Heart left ventricle (tissue), 13 donors: ENCODE measurements around the gene FAR2.

ENCODE experiments used
- CTCF ChIP-seq, 12 donors: fragments of 200-600 bp; sonication (generic) in 4 of 12; IDR thresholded peaks; one replicate each; pipeline versions ENCODE4 v1.5.0 to v1.8.0; 2018 to 2022; ENCODE audit warnings: antibody characterized with exemption in 12 of 12, mild to moderate bottlenecking in 5 of 12
- POLR2A ChIP-seq, 2 donors: fragments of 450-650 bp; IDR thresholded peaks; one replicate each; pipeline ENCODE4 v1.6.1; 2017; ENCODE audit warnings: antibody characterized with exemption in 2 of 2, mild to moderate bottlenecking in 2 of 2, moderate library complexity in 2 of 2
- donor health status: ischemic (EF 13 %, LVEDD 7.1; RV severe dilation, severe dysfunction).
- donor health status: DM: no; HTN: yes; CAD: no.
- donor health status: DM: no; HTN: no; CAD: no.
- donor health status: ischemic (EF 25% LVEDD 6.9; RV normal size, moderate dysfunction).
- donor health status: ischemic (EF 25% LVEDD 5.7; RV mildly dilated, moderate dysfunction).
- donor health status: ischemic (EF 35%, LVEDD 5.7; RV mildly dilated, moderate dysfunction).
- donor health status: nonischemic (EF 11% LVEDD 7.7; RV severe dilation, severe dysfunction).
- donor health status: DM: yes; HTN: yes; CAD: no.
- donor health status: PGD.
- donor health status: ischemic (EF 29% LVEDD 5.4; RV normal size, mild dysfunction).
- donor health status: nonischemic (EF 23%, LVEDD 6.1; RV moderate dilation, normal function).

GRCh38 chr12:29223956-29224543 lies 75.0 kb downstream of the FAR2 start:
- TF ChIP-seq CTCF (IDR thresholded peaks at IDR 0.05) (no peak), POLR2A (IDR thresholded peaks at IDR 0.05) (no peak)
